Measurements from ENCODE around the gene CEP250.

Gene CEP250

DNA sequence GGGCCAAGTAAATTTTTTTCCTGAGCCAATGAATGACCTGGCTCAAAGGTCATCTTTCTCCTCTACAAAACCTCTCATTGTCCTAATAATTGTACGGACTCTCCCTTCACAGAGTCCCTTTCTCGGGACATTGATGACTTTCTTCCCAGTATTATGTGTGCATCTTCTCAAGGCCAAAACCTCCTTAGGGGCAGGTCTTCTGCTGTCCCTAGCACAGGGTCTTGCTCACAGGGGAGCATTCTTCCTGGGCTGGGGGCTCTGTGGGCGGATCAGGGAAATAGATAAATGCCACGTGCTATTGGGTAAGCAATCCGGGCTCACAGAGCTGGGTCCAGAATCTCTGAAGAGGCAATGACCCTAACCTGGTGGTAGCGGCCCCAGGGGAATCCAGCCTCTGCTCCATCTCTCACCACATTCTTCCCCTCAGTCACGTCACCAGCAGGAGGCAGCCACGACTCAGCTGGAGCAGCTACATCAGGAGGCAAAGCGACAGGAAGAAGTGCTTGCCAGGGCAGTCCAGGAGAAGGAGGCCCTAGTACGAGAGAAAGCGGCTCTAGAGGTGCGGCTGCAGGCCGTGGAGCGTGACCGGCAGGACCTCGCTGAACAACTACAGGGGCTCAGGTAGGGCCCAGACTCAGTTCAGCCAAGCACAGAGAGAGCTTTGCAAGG, 23.5 kb downstream of the CEP250 start:
- no peak for DNase-seq (ENCODE audit: low read depth, low spot score)
- H3K4me3 ChIP-seq (ENCODE audit: low read length) = no peak overlapping the region

DNA sequence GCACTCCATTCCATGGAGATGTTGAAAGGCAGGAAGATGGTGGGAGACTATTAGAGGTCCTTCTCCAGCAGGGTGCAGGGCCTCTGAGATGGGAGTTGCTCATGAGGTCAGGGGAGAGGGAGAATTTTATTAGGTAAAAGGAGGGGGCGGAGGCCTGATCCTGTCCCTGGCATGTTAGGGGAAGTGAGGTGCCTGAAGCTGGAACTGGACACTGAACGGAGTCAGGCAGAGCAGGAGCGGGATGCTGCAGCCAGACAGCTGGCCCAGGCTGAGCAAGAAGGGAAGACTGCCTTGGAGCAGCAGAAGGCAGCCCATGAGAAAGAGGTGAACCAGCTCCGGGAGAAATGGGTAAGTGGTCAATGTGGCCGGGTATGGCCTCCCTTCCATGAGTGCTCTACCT, 24.4 kb downstream of the CEP250 start:
- H3K4me3 ChIP-seq (ENCODE audit: low read length) = no peak overlapping the region
- DNase-seq (ENCODE audit: low read depth, low spot score) = no peak

DNA sequence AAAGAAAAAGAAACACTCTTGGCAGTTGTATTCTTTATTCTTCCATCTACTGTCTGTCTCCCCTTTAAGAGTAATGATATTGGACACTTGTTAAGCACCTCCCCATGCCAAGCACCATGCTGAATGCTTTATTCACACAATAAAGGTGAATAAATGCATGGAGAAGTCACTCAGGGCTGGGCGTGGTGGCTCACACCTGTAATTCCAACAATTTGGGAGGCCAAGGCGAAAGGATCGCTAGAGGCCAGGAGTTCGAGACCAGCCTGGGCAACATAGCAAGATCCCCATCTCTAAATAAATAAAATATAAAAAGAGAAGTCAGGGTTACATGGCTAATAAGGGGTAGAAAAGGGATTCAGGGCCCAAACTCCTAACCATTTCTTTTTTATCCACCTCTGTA, 32.1 kb downstream of the CEP250 start:
- DNase-seq (ENCODE audit: low read depth, low spot score) = no peak
- no peak overlapping the region for H3K4me3 ChIP-seq (ENCODE audit: low read length)

DNA sequence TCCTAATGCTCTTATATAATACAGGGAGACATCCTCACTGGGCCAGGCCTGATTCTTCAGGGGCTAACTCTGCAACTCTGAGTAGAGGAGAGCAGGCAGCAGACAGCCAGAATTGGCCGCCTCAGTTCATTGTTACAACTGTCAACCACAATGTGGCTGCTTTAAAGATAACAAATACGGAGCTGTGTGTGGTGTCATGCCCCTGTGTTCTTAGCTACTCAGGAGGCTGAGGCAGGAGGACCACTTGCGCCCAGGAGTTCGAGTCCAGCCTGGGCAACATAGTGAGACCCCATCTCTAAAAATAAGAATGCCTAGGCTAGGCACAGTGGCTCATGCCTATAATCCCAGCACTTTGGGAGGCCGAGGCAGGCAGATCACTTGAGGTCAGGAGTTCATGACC, 34.3 kb downstream of the CEP250 start:
- peak; percentile 63 for DNase-seq (ENCODE audit: low read depth, low spot score)
- H3K4me3 ChIP-seq (ENCODE audit: low read length) = peak overlapping the region; percentile 94

DNA sequence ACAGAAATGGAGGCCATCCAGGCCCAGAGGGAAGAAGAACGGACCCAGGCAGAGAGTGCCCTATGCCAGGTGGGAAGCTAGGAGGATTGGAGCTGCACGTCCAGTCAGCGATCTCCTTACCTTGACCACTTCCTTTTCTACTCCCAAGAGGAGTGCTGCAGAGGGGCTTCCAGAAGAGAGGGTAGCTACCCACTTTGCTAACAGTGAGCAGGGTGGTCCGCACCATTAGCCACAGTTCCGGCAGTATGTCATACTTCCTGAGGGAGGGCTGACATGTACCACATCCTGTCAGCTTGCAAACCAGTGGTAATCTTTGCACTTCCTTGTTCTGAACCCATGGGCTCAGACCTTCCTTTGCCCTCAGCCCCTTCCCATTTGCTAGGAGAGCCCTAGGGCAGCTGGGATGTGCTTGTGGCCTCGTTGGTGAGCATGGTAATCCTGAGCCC, 35.4 kb downstream of the CEP250 start:
- peak; percentile 86 for DNase-seq (ENCODE audit: low read depth, low spot score)
- H3K4me3 ChIP-seq (ENCODE audit: low read length) = peak overlapping the region; percentile 94

DNA sequence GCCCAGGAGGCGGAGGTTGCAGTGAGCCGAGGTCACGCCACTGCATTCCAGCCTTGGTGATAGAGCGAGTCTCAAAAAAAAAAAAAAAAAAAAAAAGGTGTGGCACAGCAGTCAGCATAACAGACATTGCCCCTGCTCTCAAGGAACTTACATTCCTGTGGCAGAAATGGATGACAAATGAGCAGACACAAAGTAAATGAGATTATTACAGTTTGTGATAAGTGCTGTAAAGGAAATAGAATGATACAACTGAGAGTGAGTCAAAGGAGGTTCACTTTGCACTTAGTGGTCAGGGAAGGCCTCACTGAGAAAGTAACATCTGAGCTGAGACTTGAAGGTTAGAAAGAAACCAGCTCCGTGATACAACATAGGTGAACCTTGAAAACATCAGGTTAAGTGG, 36.4 kb downstream of the CEP250 start:
- no peak overlapping the region for H3K4me3 ChIP-seq (ENCODE audit: low read length)
- no peak for DNase-seq (ENCODE audit: low read depth, low spot score)

DNA sequence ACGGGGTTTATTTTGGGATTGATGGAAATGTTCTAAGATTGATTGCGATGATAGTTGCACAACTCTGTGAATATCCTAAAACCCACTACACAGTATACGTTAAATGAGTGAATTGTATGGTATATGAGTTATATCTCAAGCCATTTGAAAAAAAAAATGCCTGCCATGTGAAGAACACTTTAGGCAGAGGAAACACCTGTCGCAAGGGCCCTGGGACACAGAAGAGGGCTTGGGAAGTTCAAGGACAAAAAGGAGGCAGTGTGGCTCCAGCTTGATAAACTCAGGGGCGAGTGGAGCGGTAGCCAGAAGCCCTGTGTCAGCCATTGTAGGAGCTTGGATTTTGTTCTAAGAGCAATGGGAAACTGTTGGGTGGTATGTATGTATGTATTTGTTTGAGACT, 37.0 kb downstream of the CEP250 start:
- DNase-seq (ENCODE audit: low read depth, low spot score) = no peak
- no peak overlapping the region for H3K4me3 ChIP-seq (ENCODE audit: low read length)

DNA sequence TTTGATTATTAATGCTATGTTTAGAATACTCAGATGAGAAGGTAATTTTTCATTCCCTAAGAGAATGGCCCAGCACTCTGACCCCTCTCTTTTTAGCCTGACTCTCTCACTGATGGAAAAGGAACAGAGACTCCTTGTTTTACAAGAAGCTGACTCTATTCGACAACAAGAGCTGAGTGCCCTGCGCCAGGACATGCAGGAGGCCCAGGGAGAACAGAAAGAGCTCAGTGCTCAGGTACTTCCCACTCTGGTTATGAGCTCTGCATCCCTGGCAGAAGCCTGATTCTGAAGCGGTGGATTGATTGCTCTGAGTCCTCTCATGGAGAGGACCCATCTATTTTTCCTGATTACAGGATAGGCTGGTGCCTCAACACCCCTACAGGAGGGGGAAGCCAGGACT, 41.1 kb downstream of the CEP250 start:
- no peak for DNase-seq (ENCODE audit: low read depth, low spot score)
- H3K4me3 ChIP-seq (ENCODE audit: low read length) = no peak overlapping the region

DNA sequence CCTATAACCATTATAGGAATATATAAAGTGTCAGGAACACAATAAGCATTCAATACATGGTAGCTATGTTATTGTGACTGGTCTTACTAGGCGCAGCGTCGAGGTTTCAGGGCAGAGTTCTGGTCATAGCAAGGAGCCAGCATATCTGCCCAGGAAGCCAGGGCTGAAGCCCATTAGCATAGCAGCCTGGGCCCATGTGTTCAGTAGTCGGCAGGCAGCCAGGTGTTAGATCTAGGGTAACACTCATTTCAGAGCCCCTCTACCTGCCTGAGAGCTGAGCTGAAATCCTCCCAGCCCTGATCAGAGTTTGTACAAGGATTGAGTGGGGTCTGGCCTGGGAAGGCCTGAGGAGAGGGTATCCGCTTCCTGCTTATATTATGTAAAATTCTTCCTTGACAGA, 41.9 kb downstream of the CEP250 start:
- DNase-seq (ENCODE audit: low read depth, low spot score) = no peak
- H3K4me3 ChIP-seq (ENCODE audit: low read length) = no peak overlapping the region

DNA sequence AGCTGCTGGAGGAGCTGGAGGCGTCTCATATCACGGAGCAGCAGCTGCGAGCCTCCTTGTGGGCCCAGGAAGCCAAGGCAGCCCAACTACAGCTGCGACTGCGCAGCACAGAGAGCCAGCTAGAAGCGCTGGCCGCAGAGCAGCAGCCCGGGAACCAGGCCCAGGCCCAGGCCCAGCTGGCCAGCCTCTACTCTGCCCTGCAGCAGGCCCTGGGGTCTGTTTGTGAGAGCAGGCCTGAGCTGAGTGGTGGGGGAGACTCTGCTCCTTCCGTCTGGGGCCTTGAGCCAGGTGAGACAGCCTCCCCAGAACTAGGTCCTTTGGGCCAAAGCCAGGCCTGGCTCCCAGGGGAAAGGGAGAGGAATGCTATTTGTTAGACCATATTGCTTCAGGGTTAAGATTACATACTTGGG, 42.4 kb downstream of the CEP250 start:
- no peak for DNase-seq (ENCODE audit: low read depth, low spot score)
- H3K4me3 ChIP-seq (ENCODE audit: low read length) = no peak overlapping the region

DNA sequence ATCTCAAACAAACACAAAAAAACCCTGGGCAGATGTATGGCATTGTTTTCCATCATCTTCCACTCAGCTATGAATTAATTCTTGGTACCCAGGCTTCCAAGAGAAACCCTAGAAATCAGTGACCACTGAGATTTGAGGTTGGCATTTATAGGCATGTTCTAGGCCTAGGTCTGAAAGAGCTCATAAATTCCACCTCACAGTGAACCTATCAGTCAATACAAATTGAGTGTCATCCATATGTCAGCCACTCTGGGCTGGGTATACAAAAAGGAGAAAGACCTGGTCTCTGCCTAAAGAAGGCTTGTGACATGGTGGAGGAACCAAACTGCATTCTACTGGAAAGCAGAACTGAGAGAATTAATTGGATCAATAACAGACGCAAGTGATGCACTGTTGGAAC, 43.9 kb downstream of the CEP250 start:
- no peak overlapping the region for H3K4me3 ChIP-seq (ENCODE audit: low read length)
- DNase-seq (ENCODE audit: low read depth, low spot score) = no peak

DNA sequence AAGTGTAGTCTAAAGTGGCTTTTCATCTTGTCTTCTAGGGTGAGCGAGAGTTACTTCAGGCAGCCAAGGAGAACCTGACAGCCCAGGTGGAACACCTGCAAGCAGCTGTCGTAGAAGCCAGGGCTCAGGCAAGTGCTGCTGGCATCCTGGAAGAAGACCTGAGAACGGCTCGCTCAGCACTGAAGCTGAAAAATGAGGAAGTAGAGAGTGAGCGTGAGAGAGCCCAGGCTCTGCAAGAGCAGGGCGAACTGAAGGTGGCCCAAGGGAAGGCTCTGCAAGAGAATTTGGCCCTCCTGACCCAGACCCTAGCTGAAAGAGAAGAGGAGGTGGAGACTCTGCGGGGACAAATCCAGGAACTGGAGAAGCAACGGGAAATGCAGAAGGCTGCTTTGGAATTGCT, 47.0 kb downstream of the CEP250 start:
- DNase-seq (ENCODE audit: low read depth, low spot score) = no peak
- no peak overlapping the region for H3K4me3 ChIP-seq (ENCODE audit: low read length)

DNA sequence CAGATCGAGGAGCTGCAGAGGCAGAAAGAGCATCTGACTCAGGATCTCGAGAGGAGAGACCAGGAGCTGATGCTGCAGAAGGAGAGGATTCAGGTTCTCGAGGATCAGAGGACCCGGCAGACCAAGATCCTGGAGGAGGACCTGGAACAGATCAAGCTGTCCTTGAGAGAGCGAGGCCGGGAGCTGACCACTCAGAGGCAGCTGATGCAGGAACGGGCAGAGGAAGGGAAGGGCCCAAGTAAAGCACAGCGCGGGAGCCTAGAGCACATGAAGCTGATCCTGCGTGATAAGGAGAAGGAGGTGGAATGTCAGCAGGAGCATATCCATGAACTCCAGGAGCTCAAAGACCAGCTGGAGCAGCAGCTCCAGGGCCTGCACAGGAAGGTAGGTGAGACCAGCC, 47.9 kb downstream of the CEP250 start:
- no peak for DNase-seq (ENCODE audit: low read depth, low spot score)

DNA sequence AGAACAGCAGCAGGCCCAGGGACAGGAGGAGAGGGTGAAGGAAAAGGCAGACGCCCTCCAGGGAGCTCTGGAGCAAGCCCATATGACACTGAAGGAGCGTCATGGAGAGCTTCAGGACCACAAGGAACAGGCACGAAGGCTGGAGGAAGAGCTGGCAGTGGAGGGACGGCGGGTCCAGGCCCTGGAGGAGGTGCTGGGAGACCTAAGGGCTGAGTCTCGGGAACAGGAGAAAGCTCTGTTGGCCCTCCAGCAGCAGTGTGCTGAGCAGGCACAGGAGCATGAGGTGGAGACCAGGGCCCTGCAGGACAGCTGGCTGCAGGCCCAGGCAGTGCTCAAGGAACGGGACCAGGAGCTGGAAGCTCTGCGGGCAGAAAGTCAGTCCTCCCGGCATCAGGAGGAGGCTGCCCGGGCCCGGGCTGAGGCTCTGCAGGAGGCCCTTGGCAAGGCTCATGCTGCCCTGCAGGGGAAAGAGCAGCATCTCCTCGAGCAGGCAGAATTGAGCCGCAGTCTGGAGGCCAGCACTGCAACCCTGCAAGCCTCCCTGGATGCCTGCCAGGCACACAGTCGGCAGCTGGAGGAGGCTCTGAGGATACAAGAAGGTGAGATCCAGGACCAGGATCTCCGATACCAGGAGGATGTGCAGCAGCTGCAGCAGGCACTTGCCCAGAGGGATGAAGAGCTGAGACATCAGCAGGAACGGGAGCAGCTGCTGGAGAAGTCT, 48.6 kb downstream of the CEP250 start:
- DNase-seq (ENCODE audit: low read depth, low spot score) = no peak
- H3K4me3 ChIP-seq (ENCODE audit: low read length) = no peak overlapping the region

More for the DNA sequence above, 47.9 kb downstream of the CEP250 start:
- no peak overlapping the region for H3K4me3 ChIP-seq (ENCODE audit: low read length)

DNA sequence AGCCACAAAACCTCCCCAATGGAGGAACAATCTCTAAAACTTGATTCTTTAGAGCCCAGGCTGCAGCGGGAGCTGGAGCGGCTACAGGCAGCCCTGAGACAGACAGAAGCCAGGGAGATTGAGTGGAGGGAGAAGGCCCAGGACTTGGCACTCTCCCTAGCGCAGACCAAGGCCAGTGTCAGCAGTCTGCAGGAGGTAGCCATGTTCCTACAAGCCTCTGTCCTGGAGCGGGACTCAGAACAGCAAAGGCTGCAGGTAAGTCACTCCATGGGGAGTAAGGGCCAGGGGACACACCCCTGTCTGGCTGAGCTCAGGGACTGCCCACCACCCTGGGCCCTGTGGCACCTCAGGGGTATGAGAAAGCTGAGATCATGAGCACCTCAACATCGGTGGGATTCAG, 49.4 kb downstream of the CEP250 start:
- H3K4me3 ChIP-seq (ENCODE audit: low read length) = no peak overlapping the region
- no peak for DNase-seq (ENCODE audit: low read depth, low spot score)

DNA sequence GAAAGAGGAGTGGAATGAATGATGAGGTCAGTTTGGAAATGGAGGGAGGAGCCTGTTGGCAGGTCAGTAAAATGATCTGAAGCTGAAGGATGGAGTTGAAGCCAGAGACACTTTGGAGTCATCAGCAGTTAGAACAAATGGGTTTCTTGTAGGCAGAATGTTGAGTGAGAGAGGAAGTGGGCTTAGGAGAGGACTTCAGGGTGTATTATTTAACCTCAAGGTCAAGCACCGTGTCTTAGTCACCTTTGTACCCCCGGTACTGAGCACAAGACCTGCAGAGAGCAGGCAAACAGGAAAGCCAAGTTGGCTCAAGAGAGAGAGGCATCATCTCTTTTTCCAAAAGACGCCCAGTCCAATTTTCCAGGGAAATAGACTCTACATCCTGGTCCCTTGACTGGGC, 50.8 kb downstream of the CEP250 start:
- no peak overlapping the region for H3K4me3 ChIP-seq (ENCODE audit: low read length)
- DNase-seq (ENCODE audit: low read depth, low spot score) = no peak

DNA sequence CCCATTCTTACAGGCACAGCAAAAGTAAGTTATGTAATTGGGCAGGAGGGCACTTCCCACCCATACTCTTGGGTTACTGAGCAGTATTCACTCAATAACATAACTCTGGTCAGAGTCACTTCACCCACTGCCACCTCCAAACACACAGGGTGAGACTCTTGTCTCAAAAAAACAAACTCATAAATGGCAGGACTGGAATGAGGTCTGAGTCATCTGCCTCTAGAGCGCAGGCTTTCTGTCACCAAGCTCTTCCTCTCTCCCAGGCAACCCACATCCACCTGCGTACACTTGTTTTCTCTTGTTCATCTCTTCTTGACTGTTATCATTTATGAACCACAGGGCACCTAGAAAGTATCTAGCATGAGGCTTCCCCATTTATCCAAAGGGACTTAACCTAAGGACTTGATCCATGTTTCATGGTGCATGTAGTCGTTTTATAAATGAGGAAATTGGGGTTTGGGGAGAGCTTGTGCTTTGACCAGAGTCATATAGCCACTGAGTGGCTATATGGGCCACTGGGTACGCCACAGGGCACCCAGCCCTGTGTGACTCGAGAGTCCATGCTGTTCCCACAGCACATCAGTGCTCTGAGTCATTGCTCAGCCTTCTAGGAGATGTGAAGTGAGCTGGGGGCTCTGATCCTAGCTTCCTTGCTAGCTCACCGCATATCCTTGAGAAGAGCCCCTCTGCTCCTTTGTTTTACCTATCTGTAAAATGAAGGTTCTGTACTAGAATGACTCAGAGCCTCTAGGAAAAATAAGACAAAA, 51.7 kb downstream of the CEP250 start:
- no peak overlapping the region for H3K4me3 ChIP-seq (ENCODE audit: low read length)
- no peak for DNase-seq (ENCODE audit: low read depth, low spot score)

DNA sequence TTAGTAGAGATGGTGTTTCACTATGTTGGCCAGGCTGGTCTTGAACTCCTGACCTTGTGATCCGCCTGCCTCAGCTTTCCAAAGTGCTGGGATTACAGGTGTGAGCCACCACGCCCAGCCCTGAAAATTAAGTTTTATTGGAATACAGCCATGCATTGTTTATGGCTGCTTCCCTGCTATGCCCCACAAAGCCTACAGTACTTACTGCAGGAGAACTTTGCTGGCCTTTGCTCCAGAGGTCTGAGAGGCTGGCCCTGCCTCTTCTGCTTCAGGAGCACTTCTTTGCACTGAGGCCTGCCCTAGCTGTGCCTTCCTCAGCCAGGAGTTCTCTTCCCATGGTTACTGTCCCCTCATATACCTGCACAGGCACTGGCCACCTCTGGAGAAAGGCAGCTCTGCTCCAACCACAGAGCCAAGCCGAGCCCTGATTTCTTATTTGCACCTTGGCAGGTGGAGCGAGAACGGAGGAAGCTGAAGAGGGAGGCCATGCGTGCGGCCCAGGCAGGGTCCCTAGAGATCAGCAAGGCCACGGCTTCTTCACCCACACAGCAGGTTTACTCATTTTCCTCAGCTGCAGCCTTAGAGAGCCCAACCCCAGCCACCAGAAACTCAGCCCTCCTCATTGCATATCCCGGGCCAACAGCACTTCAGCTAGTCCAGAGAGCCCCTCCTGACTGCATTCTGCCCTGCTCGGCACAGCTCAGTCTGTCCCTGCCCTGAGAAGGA, 53.3 kb downstream of the CEP250 start:
- DNase-seq (ENCODE audit: low read depth, low spot score) = no peak
- no peak overlapping the region for H3K4me3 ChIP-seq (ENCODE audit: low read length)

DNA sequence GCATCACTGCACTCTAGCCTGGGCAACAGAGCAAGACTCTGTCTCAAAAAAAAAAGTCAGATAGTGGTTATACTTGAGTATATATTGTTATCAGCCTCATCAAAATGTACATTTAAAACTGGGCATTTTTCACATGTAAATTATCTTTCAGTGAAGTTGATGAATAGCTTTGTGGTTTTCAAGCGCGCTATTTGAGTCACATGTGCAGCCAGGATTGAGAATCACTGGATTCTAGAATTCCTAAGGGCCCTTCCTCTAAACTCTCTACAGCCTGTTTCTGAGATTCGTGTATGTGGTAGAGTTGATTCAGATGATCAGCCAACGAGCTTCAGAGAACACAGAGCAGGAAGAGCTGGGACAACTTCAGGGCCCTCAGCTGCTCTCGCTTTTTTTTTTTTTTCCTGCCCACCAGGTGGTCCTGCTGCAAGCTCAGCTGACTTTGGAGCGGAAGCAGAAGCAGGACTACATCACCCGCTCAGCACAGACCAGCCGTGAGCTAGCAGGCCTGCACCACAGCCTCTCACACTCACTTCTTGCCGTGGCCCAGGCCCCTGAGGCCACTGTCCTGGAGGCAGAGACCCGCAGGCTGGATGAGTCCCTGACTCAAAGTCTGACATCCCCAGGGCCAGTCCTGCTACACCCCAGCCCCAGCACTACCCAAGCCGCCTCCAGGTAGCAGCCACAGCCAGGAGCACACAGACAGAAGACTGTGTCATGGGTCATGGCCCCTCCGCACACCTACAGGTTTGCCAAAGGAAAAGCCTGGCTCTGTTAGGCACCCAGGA, 55.7 kb downstream of the CEP250 start:
- DNase-seq (ENCODE audit: low read depth, low spot score) = no peak
- H3K4me3 ChIP-seq (ENCODE audit: low read length) = no peak overlapping the region
